ENCODE measurements around the gene SIGLEC6. TPM values are rescaled to one million over a fixed set of nuclear protein-coding genes. Genes with fewer than 3 reads are reported as not detected.

The SIGLEC6 gene
- total RNA-seq, result 1 to 10 TPM in 1 of 2 donors, under 1 TPM in 1; 0.56 to 1.6 TPM

DNA sequence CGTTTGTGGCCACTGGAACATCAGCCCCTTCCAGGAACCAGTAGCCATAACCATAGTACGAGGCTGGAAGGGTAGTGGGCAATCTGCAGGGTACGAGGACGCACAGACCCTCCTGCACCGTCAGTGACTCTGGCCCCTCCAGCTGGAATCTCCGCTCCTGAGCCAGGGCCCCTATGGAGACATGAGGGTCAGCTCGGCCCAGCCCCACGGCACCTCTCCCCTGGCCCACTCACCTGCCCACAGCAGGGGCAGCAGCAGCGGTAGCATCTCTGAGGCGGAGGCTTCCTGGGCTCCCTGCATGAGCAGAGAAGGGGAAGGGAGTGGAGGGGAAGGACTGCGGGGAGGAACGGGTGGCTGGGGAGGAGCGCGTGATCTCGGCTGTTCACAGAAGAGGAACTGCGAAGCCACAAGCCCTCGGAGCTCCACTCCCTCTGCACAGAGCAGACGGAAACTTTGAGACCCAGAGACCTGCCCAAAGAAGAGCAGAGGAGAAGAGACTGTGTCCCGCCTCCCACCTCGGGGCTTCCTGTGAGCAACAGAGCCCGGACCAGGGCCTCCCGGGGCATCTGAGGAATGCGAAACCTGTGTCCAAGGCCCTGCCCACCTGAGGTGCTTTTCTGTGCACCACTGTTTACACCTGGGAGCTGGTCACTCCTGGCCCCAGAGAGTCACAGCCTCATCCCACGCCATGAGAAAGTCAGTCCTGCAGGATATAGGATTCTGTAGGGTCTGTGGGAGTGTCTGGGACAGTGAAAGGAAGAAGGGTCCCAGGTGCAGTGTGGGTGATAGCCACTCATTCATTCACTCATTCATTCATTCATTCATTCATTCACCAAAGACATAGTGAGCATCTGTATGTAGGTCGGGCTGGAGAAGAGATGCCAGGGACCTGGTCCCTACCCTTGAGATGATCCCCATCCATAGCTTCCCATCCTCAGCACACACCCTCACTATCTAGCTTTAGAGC, at the start of gene SIGLEC6:
Gene SIGLEC6 (minus strand): TSS at position 322 of the 967 bp plus-strand sequence. CDS start 22 bp downstream, at position 300.
- no peak for ATAC-seq (ENCODE audit: insufficient number of reproducible peaks, low FRiP score, low read depth)
- Histone ChIP-seq H3K4me3 (no peak within 1 kb of the TSS), H3K27ac (no peak within 1 kb of the TSS), H3K9me3 (no peaks in the 10 kb centered on the region), H3K4me1 (ENCODE audit: control insufficient read depth in 1 of 2, low read depth in 2 of 2) (no peaks in the 10 kb centered on the region), H3K36me3 (no peaks in the 10 kb centered on the region), H3K27me3 (replicated peaks; ENCODE audit: insufficient read depth) (no peaks in the 10 kb centered on the region)
- DNase-seq (ENCODE audit: low spot score), result no peak
- TF ChIP-seq, protein P1, sequence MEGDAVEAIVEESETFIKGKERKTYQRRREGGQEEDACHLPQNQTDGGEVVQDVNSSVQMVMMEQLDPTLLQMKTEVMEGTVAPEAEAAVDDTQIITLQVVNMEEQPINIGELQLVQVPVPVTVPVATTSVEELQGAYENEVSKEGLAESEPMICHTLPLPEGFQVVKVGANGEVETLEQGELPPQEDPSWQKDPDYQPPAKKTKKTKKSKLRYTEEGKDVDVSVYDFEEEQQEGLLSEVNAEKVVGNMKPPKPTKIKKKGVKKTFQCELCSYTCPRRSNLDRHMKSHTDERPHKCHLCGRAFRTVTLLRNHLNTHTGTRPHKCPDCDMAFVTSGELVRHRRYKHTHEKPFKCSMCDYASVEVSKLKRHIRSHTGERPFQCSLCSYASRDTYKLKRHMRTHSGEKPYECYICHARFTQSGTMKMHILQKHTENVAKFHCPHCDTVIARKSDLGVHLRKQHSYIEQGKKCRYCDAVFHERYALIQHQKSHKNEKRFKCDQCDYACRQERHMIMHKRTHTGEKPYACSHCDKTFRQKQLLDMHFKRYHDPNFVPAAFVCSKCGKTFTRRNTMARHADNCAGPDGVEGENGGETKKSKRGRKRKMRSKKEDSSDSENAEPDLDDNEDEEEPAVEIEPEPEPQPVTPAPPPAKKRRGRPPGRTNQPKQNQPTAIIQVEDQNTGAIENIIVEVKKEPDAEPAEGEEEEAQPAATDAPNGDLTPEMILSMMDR (IDR thresholded peaks at IDR 0.05), result no peak

DNA sequence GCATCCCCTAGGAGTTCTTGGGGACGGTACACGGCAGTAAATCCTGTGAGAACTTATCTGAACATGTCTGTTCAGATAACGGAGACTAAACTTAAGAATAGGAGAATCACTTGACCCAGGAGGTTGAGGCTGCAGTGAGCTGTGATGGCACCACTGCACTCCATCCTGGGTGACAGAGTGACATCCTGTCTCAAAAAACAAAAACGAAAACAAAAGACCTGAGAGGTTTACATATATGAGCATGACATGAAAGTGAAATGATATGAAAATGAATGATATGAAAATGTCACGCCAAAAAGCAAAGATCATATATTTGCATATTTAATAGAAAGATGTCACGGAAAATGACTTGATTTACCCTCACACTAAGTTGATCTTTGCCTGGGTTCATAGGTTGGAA, 45.4 kb upstream of the SIGLEC6 start:
- TF ChIP-seq, protein P1 (IDR thresholded peaks at IDR 0.05), result no peak
- peaks cover 7 to 21% of the 10 kb centered on the region in 2 donors for H3K4me1 ChIP-seq (ENCODE audit: control insufficient read depth in 1 of 2, low read depth in 2 of 2)
- ATAC-seq (ENCODE audit: insufficient number of reproducible peaks, low FRiP score, low read depth) (no peak), DNase-seq (ENCODE audit: low spot score) (no peak)
- no peak overlapping the region for H3K4me3 ChIP-seq
- no peak overlapping the region for H3K27ac ChIP-seq
- H3K36me3 ChIP-seq, result peaks cover 30% of the 10 kb centered on the region
- no peaks in the 10 kb centered on the region for H3K9me3 ChIP-seq
- H3K27me3 ChIP-seq (replicated peaks; ENCODE audit: insufficient read depth), result no peaks in the 10 kb centered on the region

DNA sequence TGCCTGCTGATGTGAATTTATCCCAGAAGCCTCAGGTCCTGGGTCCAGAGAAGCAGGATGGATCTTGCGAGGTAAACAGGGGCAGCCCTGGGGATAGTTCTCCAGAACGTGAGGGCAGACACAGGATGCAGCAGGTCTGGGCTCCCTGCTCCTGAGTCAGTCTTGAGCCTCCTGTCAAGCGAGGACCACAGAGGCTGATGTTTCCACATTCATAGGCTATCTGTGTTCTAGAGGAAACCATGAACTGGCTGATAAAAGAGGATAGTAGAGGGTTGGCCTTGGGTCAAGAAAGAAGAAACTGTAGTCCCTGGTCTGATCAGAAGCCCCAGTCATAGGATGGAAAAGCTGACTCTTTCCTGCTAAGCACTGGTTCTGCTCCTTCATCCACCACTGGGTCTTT, 41.9 kb upstream of the SIGLEC6 start:
- no peak overlapping the region for H3K27ac ChIP-seq
- DNase-seq (ENCODE audit: low spot score) (no peak), ATAC-seq (ENCODE audit: insufficient number of reproducible peaks, low FRiP score, low read depth) (no peak)
- H3K27me3 ChIP-seq (replicated peaks; ENCODE audit: insufficient read depth), result no peaks in the 10 kb centered on the region
- H3K4me3 ChIP-seq, result no peak overlapping the region
- TF ChIP-seq, protein P1 (IDR thresholded peaks at IDR 0.05), result no peak
- peaks cover 10 to 24% of the 10 kb centered on the region in 2 donors for H3K4me1 ChIP-seq (ENCODE audit: control insufficient read depth in 1 of 2, low read depth in 2 of 2)
- peaks cover 11% of the 10 kb centered on the region for H3K36me3 ChIP-seq
- no peaks in the 10 kb centered on the region for H3K9me3 ChIP-seq

DNA sequence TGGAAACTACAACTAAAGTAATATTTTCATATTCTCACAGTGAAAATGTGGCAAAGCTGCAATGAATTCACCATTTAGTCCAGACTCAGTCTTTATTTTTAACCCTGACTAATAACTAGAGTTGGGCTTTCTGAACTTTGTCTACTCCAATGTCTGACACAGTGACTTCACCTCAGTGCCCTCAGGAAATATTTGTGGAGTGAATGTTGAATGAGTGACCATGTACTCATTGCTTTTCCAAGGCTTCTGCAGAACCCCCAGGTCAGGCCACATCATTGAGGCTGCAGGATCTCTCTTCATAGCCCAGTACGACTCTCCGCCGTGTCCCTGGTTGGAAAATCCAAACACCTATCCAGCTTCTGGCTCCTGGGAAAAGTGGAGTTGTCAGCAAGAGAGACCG, 41.4 kb upstream of the SIGLEC6 start:
- no peak overlapping the region for H3K27ac ChIP-seq
- no peaks in the 10 kb centered on the region for H3K9me3 ChIP-seq
- DNase-seq (ENCODE audit: low spot score), result no peak
- ATAC-seq (ENCODE audit: insufficient number of reproducible peaks, low FRiP score, low read depth), result no peak
- H3K27me3 ChIP-seq (replicated peaks; ENCODE audit: insufficient read depth), result no peaks in the 10 kb centered on the region
- H3K36me3 ChIP-seq, result peaks cover 7% of the 10 kb centered on the region
- H3K4me3 ChIP-seq, result no peak overlapping the region
- TF ChIP-seq, protein P1 (IDR thresholded peaks at IDR 0.05), result no peak
- H3K4me1 ChIP-seq (ENCODE audit: control insufficient read depth in 1 of 2, low read depth in 2 of 2), result peaks cover 10 to 24% of the 10 kb centered on the region in 2 donors

DNA sequence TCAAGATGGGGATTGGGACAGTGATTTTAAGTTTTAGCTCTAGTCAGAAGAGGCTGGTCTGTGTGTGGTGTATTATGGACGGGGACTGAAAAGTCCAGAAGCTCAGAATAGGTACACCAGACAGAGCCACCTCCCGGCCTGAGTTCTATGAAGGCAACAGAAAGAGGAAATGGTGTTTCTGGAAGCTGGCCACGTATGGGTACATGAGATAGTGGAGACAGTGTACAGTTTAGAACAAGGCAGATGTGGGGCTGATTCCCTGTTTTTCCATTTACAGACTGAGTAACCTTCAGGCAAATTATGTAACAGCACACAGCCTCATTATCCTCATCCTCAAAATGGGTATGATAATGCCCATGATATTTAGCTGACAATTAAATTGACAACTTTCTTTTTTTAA, 40.9 kb upstream of the SIGLEC6 start:
- ATAC-seq (ENCODE audit: insufficient number of reproducible peaks, low FRiP score, low read depth), result no peak
- Histone ChIP-seq H3K9me3 (no peaks in the 10 kb centered on the region), H3K27ac (no peak overlapping the region), H3K4me3 (peak overlapping the region; percentile 80), H3K36me3 (peaks cover 7% of the 10 kb centered on the region), H3K27me3 (replicated peaks; ENCODE audit: insufficient read depth) (no peaks in the 10 kb centered on the region), H3K4me1 (ENCODE audit: control insufficient read depth in 1 of 2, low read depth in 2 of 2) (peaks cover 10 to 24% of the 10 kb centered on the region in 2 donors)
- no peak for DNase-seq (ENCODE audit: low spot score)
- TF ChIP-seq, protein P1 (IDR thresholded peaks at IDR 0.05), result no peak

Measured in thoracic aorta (tissue), 2 donors.